HG03064 (cell line): Measurements from ENCODE around the gene LRRC51.

Experiments used
- ATAC-seq: cut with Tn5 transposase; IDR thresholded peaks from one replicate; pipeline ENCODE4 v1.9.1; 2021; ENCODE audit warnings: low read depth; ENCODE audit not compliant: unreplicated experiment

The LRRC51 gene, protein sequence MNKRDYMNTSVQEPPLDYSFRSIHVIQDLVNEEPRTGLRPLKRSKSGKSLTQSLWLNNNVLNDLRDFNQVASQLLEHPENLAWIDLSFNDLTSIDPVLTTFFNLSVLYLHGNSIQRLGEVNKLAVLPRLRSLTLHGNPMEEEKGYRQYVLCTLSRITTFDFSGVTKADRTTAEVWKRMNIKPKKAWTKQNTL

DNA sequence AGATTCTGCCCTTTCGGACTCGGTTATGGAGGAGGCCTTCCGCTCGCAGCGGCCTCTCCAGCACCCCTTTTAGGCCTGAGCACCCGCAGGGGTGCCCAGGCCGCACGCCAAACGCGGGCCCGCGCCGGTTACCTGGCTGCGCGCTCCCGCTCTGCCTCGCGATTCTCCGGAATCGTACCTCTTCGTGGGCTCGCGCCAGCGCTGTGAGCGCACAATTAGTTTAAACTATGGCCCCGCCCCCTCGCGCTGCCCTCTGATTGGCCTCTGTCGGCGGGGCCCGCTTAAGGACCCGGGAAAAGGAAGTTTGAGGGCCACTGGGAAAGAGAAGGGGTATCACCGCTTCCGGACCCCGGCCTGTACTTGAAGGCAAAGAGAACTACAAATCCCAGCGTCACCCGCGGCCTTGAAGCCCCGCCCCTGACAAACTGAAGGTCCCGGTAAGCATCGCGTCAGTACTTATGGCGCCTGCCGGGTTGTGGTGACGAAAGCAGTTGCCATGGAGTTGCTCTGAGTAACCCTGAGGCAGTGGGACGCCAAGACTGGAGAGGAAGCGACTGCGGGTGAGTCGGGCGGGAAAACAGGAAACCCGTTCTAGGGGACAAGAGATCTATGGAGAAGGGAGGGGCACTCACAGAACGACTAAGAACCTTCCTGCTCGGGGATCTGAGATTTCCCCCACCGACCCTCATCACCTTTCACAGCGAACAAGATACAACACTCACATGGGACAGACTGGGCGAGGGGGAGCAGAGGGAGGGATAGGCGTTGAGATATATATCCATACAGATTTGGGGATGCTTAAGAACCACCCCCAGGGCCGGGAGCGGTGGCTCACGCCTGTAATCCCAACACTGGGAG, at the start of gene LRRC51, which contains the start of gene NUMA1:
TSS of gene LRRC51 (plus strand) at position 525 of the 858 bp plus-strand sequence. CDS start 8,234 bp downstream, outside the sequence.
TSS of gene NUMA1 (minus strand) at position 217 of the 858 bp plus-strand sequence. CDS start 44,599 bp downstream, outside the sequence.
- peak; percentile 95 for ATAC-seq

DNA sequence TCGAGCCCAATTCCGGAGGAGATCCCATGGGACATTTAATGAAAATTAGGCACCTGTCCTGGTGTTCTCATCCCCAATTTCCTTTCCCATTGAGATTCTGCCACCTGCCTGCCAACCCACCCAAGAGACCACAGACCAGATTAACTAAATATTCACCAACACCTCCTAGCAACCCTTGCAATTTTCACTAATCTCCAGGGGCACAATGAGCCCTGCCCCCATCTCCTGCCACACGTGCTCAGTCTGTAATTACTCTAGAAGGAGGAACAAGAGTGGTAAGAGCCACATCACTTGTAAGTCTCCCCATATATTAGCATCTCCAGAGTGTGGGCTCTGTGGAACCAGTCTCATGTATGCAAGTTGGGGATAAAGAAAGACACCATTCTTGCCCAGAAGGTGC, 44.0 kb upstream of the LRRC51 start:
- ATAC-seq = no peak

GRCh38 chr11:72037554-72038311, 42.9 kb upstream of the LRRC51 start:
- ATAC-seq = no peak

DNA sequence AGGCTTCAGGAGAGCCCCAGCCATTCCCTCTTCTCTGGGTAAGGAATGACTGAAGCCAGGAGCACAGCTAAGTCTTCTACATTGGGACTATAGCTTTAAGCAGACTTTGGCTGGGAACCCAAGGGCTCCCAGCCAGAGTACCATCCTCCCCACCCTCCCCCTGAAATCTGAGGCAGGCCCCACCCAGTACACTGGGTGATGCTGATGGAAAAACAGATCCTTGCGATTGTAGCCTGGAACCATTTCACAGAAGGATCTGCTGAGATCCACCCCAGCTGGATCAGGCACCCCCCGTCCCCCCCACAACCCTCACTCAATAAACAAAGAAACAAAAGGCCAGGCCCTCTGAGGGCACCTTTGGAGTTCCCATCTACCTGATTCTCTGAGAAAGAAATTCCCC, 42.2 kb upstream of the LRRC51 start:
- no peak for ATAC-seq

- no peak for ATAC-seq
These were observed 41.4 kb upstream of the LRRC51 start for GRCh38 chr11:72039031-72039855.

DNA sequence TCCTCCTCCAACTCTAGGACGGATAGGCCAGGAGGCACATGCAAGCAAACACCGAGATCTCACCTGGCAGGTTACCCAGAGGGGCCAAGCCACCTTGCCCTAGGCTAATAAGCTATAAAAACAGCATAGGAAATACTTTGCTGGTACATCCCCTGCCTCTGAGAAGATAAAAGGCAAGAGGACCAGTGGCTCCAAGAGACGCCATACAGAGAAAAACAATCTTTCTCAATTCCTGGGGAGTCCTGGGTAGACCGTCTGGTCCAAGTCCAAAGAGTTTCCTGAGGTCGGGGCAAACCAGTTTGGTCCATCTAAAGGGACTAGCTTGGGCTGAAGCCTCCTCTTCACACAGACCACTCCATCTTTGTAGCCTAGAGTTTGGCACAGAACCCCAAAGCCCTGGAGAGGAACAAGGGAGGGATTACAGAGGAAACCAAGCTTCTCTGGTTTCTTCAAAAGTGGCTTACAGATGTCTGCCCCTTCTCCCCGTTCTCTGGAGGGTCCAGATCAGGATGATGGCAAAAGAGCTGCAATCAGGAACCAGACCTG, 40.7 kb upstream of the LRRC51 start:
- no peak for ATAC-seq

GRCh38 chr11:72040491-72041363, 39.9 kb upstream of the LRRC51 start:
- ATAC-seq = no peak

- no peak for ATAC-seq
These were observed 39.1 kb upstream of the LRRC51 start for GRCh38 chr11:72041364-72042063.

- no peak for ATAC-seq
These were observed 38.4 kb upstream of the LRRC51 start for GRCh38 chr11:72042064-72042745.

DNA sequence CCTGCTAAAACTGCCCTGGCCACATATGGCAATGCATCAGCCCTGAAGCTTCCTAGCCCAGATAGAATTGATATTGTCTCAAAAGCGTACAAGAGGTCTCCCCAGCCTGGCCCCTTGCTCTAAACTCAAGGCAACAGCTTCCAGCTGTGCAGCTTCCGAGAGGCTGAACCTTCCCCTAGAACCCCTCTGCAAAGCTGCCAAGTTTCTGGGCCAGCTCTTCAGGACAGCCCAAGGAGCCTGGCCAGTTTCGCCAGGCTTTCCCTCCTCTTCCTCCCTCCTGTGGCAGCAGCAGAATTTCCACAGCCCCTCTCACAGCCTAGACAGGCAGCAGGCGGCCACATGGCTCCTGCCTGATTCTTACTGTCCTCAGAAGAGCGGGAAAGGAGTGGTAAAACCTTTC, 34.8 kb upstream of the LRRC51 start:
- no peak for ATAC-seq

DNA sequence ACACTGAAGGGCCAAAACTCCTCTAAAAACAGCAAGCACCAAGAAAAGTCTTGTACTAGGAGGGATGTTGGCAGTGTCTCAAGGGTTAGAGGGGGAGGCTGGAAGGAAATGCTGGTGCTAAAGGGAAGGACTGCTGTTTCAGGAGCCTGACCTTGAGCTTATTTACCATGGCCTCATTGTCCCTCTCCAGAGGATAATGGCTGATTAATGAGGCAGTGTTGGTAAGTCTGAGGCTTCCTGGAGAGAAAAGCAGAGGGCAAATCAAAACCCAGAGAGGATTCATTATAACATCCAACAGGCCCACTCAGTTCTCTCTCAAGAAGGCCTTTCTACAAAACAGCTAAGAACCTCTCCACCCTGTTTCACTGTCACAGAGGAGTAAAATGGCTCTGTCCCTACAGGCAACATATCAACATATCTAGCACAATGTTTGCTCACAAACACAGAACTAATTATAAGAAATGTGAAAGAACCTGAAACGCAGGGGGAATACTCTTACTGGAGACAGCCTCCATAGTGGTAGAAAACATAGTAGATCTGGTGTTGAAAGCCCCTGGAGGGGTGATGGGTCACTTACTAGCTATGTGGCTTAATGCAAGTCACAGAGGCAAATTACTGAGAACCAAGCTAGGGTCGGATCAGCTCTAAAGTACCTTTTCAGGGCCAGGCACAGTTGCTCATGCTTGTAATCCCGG, 31.7 kb upstream of the LRRC51 start:
- no peak for ATAC-seq

GRCh38 chr11:72058416-72059034, 22.1 kb upstream of the LRRC51 start:
- ATAC-seq = no peak

- no peak for ATAC-seq
These were observed 18.8 kb upstream of the LRRC51 start for GRCh38 chr11:72061739-72062396.

DNA sequence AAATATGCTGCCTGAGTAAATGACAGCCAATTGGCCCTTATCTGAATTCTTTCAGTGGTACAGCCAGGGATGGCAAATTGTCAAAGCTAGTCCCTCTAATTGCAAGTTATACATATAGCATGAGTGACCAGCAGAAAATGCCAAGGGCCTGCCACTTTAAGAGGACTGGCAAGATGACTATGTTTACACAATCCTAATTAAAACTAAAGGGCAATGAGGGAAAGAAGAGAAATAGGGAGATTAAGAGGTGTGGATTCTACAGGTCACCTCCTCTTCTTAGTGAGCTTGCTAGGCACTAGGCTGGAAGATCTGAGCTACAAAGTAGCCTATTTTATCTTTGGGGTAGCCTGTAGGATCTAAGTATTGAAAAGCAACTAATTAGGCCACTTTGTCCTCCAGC, 13.8 kb upstream of the LRRC51 start:
- no peak for ATAC-seq

DNA sequence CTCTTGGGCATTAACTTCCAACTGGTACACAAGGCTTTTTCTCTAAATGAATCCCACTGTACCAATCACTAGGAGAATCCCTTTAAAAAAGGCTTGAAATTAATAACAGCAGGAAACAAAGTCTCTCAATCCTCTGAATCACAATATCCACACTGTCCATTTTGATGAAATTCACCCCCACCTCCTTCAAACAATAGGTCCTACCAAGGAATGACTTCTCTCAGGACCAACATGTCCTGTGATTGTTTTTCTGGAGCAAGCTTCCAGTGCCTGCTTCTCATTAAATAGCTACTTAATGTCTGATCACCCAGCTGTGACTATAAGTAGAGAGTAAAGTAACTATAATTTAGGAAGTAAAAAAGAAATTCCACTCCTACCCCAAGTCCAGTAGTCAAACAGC, 13.4 kb upstream of the LRRC51 start:
- no peak for ATAC-seq

DNA sequence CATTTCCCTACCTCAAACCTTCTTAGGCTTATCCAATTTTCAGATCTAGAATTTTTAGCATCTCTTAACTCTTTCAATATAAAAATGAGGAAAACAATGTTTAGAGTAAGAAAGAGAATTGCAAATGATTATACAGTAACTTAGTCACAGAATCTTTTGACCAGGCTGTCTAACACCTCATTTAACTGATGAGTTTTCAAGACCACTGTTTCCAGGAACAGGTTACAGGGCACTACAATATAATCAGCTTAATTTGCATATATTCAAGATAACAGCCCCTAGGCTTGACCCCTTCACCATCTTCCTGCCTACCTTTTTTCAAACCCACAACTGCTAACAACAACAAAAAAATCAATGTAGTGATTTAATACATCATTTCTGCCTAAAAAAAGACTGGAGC, 13.0 kb upstream of the LRRC51 start:
- no peak for ATAC-seq
